ENCODE measurements around the gene METTL13.

The METTL13 gene

DNA sequence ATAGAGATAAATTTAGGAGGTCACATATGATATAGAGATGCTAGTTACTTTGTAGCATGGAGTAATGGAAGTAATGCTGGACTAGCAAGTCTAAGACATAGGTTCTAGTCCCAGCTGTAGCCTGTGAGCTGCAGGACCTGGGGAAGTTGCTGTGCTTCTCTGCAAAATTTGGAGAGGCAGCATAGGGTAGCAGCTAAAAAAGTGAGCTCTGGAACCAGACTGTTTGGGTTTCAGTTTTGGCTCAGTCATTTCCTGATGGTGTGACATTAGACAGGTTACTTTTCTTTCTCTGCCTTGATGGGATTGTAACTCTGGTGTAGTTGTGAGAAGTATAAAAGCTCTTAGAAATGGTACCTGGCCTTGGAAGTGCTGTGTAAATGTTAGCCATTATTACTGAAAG, 3.3 kb downstream of the METTL13 start:
- Histone ChIP-seq H3K4me1 (ENCODE audit: control insufficient read depth, insufficient read depth, low read length) (no peaks in the 10 kb centered on the region), H3K4me3 (ENCODE audit: low read depth, low read length) (no peak overlapping the region), H3K36me3 (ENCODE audit: control insufficient read depth in 2 of 2, insufficient read depth in 1 of 2, low read length in 2 of 2) (peaks cover 9 to 68% of the 10 kb centered on the region in 2 experiments; a peak in 2 of 3 replicates), H3K27ac (ENCODE audit: extremely low read depth, low read depth, low read length) (no peak overlapping the region), H3K9me3 (ENCODE audit: control insufficient read depth, insufficient read depth, low read depth, low read length) (no peaks in the 10 kb centered on the region)
- POLR2A ChIA-PET = no interaction called here
- TF ChIP-seq ZNF221 (tag by site-specific recombination; IDR thresholded peaks at IDR 0.05; ENCODE audit: borderline replicate concordance) (no peak), ZNF138 (tag by site-specific recombination; IDR thresholded peaks at IDR 0.05; ENCODE audit: borderline replicate concordance) (no peak), PATZ1 (tag by site-specific recombination; IDR thresholded peaks at IDR 0.05) (no peak), ZNF529 (tag by site-specific recombination; IDR thresholded peaks at IDR 0.05; ENCODE audit: insufficient replicate concordance) (no peak), TRIM28 (IDR thresholded peaks at IDR 0.05; ENCODE audit: borderline replicate concordance, low read length) (no peak), ZNF223 (tag by site-specific recombination; IDR thresholded peaks at IDR 0.05) (no peak), ZBTB20 (tag by site-specific recombination; IDR thresholded peaks at IDR 0.05) (no peak), ZNF544 (tag by site-specific recombination; IDR thresholded peaks at IDR 0.05) (no peak)
- TF ChIP-seq, protein P1, sequence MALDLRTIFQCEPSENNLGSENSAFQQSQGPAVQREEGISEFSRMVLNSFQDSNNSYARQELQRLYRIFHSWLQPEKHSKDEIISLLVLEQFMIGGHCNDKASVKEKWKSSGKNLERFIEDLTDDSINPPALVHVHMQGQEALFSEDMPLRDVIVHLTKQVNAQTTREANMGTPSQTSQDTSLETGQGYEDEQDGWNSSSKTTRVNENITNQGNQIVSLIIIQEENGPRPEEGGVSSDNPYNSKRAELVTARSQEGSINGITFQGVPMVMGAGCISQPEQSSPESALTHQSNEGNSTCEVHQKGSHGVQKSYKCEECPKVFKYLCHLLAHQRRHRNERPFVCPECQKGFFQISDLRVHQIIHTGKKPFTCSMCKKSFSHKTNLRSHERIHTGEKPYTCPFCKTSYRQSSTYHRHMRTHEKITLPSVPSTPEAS (tag by site-specific recombination; IDR thresholded peaks at IDR 0.05) = no peak
- CTCF ChIA-PET = interaction anchor here (1.3 kb wide), 2 partner anchors 15 to 218 kb away, joined by 3 to 4 read pairs; no protein-coding TSS in a partner anchor

DNA sequence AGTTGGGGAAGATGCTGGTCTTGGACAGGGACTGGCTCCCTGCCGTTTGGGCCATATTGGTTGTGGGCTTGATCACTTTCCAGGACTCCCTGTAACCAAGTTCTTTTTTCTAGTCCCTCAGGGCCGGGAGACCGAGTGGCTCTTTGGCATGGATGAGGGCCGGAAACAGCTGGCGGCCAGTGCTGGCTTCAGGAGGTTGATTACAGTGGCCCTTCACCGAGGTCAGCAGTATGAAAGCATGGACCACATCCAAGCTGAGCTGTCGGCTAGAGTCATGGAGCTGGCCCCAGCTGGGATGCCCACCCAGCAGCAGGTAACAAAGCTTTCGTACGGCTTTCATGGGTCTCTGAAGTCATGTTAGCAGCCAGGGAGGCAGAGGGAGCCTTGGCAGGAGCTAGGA, 4.3 kb downstream of the METTL13 start:
- CTCF ChIA-PET = interaction anchor here (0.6 to 1.3 kb wide), 2 partner anchors 217 to 696 kb away, joined by 3 to 4 read pairs; no protein-coding TSS in a partner anchor
- Histone ChIP-seq H3K4me1 (ENCODE audit: control insufficient read depth, insufficient read depth, low read length) (no peaks in the 10 kb centered on the region), H3K4me3 (ENCODE audit: low read depth, low read length) (no peak overlapping the region), H3K9me3 (ENCODE audit: control insufficient read depth, insufficient read depth, low read depth, low read length) (no peaks in the 10 kb centered on the region), H3K36me3 (ENCODE audit: control insufficient read depth in 2 of 2, insufficient read depth in 1 of 2, low read length in 2 of 2) (peaks cover 13 to 78% of the 10 kb centered on the region in 2 experiments), H3K27ac (ENCODE audit: extremely low read depth, low read depth, low read length) (no peak overlapping the region)
- POLR2A ChIA-PET = no interaction called here
- TF ChIP-seq ZNF239 (tag by site-specific recombination; IDR thresholded peaks at IDR 0.05) (no peak), SP7 (tag by site-specific recombination; IDR thresholded peaks at IDR 0.05) (no peak)

DNA sequence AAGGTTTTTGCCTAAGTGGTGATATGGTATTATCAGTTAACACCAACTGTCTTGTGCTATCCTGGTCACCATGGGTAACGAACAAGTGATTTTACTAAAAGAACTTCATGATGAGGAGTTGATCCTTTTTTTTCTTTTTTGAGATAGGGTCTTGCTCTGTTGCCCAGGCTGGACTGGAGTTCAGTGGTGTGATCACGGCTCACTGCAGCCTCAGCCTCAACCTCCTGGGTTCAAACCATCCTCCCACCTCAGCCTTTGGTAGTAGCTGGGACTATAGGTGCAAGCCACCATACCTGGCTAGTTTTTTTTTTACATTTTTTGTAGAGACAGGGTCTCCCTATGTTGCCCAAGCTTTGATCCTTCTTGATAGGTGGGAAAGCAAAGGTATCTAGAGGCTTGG, 5.1 kb downstream of the METTL13 start:
- CTCF ChIA-PET = interaction anchor here (0.6 to 1.2 kb wide), 2 partner anchors 142 to 167 kb away, joined by 3 to 4 read pairs; no protein-coding TSS in a partner anchor
- POLR2A ChIA-PET = no interaction called here

More for the DNA sequence above, 5.1 kb downstream of the METTL13 start:
- TF ChIP-seq ZNF707 (tag by site-specific recombination; IDR thresholded peaks at IDR 0.05) = no peak
- no peak for TF ChIP-seq INSM2 (tag by site-specific recombination; IDR thresholded peaks at IDR 0.05)
- TF ChIP-seq ZNF585B (tag by site-specific recombination; IDR thresholded peaks at IDR 0.05) = no peak
- H3K4me1 ChIP-seq (ENCODE audit: control insufficient read depth, insufficient read depth, low read length) = no peaks in the 10 kb centered on the region
- H3K9me3 ChIP-seq (ENCODE audit: control insufficient read depth, insufficient read depth, low read depth, low read length) = no peaks in the 10 kb centered on the region
- no peak overlapping the region for H3K4me3 ChIP-seq (ENCODE audit: low read depth, low read length)
- no peak overlapping the region for H3K27ac ChIP-seq (ENCODE audit: extremely low read depth, low read depth, low read length)
- H3K36me3 ChIP-seq (ENCODE audit: control insufficient read depth in 2 of 2, insufficient read depth in 1 of 2, low read length in 2 of 2) = peaks cover 13 to 86% of the 10 kb centered on the region in 2 experiments

Measured in HEK293 (cell line).